Measurements from ENCODE around the gene CAMSAP1.
"Not testable (repeated sequence)": the region's sequence is repeated elsewhere in the genome, so short reads cannot be mapped to it uniquely, and the experiment has no call there.

Gene CAMSAP1

GRCh38 chr9:135920973-135921585 is 13.7 kb upstream of the CAMSAP1 start:
- DNase-seq (ENCODE audit: low read depth in 2 of 2) = no peak

DNA sequence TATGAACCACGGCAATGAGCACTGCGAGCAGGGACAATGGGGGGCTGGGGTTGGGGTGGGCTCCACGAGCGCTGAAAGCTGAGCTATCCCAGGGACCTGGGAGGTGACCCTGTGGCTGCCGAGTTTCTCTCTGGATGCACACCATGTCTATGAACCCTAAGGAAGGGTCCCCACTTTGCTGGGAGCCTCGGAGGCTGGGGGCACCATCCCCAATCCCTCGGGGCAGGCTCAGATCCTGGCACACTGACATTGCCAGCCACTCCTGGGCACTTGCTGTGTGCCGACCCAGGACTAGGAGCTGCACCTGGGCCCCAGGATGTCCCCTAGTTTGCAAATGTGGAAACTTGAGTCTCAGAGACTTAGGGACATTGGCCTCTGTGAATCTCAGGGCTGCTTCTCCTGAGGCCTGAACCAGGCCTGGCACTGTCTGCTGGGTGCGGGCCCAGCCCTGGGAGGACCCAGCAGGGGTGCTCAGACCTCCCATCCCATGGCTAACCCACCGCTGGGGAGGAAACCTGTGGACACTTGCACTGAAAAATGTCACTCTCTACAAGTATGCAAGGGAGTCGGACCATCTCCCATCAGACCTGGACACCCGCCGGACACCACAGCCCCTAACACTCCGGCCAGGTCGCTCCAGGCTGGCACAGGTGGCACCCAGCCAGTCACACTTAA is 13.0 kb upstream of the CAMSAP1 start:
- no peak for DNase-seq (ENCODE audit: low read depth in 2 of 2)

- DNase-seq (ENCODE audit: low read depth in 2 of 2) = no peak
These were observed 12.1 kb upstream of the CAMSAP1 start for GRCh38 chr9:135919318-135919890.

GRCh38 chr9:135916227-135916626 is 8.9 kb upstream of the CAMSAP1 start:
- not testable (repeated sequence) for DNase-seq (ENCODE audit: low read depth in 2 of 2)

DNA sequence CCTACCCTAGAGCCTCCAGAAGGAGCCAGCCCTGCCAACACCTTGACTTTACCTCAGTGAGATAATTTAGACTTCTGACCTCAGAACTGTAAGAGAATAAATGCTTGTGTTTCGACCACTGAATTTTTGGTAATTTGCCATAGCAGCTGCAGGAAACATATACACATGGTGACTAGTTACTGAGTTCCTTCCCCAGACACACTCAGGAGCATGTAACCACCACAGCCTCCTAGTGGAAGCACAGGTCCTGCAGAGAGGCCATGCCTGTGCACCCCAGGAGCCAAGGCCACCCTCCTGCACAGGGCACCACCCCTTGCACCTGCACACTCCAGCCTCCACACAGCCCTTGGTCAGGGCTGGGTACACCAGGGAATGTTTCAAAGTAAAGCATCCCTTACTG is 7.6 kb upstream of the CAMSAP1 start:
- DNase-seq (ENCODE audit: low read depth in 2 of 2) = no peak

GRCh38 chr9:135911233-135911632 is 3.9 kb upstream of the CAMSAP1 start:
- not testable (repeated sequence) for DNase-seq (ENCODE audit: low read depth in 2 of 2)

DNA sequence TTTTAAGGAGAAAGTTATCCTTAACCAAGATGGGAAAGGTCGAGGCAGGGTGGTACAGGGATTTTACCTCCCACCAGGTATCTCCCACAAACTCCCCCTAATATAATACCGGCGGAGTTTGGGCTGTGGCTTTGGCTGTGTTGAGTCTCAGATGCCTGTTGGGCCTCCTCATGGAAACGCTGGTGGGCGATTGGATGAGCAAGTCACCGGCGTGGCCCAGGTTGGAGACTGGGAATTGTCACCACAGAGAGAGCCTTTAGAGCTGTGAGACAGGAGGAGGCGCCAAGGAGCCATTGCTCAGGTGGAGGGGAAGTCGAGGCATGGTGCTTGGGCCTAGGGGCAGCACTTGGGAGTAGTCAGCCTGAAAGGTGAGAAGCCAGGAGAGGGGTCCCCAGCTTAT is 3.4 kb upstream of the CAMSAP1 start:
- DNase-seq (ENCODE audit: low read depth in 2 of 2) = no peak

- DNase-seq (ENCODE audit: low read depth in 2 of 2) = no peak
These were observed 2.9 kb upstream of the CAMSAP1 start for GRCh38 chr9:135910216-135910615.

- DNase-seq (ENCODE audit: low read depth in 2 of 2) = no peak
These were observed 2.0 kb upstream of the CAMSAP1 start for GRCh38 chr9:135909371-135909770.

DNA sequence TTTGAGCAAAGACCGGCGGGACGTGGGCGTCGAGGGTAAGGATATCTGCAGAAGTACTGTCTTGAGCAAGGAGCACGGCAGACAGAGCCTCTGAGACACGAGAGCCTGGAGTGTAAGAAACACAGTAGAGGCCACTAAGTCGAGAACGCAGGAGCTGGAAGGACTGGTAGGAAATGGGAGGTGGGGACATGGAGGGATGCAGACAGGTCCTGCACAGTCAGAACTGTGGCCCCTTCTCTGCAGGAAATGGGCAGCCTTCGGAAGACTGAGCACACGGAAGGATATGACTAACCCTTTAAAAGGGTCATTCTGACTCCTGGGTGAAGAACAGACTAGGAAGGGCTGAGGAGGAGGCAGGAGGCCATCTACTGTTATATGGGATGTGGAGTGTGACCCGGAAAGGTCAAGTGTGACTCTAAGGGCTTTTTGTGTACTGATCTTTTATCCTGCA is 1.4 kb upstream of the CAMSAP1 start:
- no peak for DNase-seq (ENCODE audit: low read depth in 2 of 2)

GRCh38 chr9:135908093-135908753 is 877 bp upstream of the CAMSAP1 start:
- no peak for DNase-seq (ENCODE audit: low read depth in 2 of 2)

DNA sequence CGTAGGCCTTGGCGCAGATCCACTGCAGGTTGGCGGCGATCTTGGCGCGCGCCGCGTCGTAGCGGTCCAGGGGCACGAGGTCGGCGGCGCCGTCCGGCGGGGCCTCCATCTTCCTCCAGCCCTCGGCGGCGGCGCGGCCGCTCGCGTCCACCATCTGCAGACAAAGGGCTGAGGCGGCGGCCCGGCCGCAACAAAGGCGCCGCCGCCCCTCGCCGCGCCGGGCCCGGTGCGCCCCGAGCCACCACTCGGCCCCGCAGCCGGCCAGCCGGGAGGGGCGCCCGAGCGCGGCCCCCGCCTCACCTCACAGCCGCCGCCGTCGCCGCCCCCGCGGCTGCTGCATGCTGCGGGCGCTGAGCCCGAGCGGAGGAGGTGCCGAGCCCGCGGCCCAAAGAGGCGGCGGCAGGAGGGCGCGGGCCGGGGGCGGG is 328 bp downstream of the CAMSAP1 start:
- no peak for DNase-seq (ENCODE audit: low read depth in 2 of 2)

DNA sequence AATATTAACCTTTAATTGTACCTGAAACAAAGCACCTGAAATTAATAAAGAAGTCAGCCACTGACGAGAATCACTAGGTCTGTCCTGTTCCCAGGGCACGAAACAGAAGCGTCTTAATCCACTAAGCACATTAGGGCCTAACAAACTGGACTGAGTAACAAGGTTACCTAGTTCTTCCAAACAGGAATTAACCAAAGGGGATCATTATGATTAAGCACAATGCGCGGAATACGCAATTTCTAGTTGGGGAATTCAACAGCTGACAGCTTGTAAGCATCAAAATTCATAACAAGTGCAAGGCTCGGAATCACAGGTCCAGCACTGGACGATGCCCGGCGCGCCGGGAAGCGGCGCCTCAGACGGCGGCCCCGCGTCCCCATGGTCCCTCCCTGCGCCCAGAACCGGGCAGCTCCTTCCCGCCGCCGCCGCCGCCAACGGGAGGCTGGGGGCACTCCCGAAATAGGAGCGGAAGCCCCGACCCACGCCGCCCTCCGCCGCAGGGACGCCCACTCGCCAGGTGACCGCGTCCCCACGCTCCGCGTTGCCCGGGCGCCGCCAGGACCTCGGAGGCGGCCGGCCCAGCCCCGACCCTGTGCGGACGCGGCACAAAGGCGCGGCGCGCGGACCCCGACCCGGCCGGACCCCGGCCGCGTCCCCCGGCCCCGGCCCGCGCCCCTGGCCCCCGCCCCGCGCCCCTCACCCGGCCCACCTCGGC is 898 bp downstream of the CAMSAP1 start:
- DNase-seq (ENCODE audit: low read depth in 2 of 2) = no peak

DNA sequence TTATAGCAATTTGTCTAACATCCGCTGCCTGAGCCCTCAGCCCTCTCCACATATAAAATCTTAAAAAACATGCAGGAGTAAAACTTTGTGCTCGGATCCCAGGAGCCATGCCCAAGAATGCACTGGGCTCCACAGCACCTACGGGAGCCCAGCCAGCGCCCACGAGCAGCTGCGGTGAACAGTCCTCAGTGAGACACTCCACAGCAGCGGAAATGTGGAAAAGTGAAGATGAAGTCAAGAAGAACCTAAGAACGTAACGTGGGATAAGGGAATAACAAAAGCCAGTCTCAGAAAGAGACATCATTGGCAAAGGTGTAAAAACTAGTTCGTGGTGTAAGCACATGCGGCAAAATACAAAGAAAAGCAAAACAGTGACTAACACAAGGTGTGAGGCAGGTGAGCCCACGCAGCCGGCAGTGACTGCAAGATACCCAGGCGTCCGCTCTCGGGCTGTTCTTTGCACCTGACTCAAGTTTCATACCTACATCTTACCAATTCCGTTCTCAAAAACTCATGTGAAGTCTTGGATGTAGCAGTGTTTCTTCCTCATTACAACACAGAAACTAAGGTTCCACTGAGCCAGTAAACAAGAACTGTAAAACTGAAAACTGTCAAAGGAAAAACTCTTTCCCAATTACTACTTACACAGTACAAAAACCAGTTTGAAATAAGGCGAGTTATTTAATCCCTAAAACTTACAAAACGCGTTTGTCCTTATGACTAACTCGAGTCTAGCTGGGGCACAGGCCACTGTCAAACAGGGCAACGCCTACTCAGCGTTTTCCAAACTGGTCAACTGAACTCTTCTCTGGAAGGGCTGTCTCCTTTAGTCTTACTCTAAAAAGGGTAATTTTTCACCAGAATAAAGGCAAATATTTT is 1.7 kb downstream of the CAMSAP1 start:
- peak; percentile 36 to 53 for DNase-seq (ENCODE audit: low read depth in 2 of 2)

DNA sequence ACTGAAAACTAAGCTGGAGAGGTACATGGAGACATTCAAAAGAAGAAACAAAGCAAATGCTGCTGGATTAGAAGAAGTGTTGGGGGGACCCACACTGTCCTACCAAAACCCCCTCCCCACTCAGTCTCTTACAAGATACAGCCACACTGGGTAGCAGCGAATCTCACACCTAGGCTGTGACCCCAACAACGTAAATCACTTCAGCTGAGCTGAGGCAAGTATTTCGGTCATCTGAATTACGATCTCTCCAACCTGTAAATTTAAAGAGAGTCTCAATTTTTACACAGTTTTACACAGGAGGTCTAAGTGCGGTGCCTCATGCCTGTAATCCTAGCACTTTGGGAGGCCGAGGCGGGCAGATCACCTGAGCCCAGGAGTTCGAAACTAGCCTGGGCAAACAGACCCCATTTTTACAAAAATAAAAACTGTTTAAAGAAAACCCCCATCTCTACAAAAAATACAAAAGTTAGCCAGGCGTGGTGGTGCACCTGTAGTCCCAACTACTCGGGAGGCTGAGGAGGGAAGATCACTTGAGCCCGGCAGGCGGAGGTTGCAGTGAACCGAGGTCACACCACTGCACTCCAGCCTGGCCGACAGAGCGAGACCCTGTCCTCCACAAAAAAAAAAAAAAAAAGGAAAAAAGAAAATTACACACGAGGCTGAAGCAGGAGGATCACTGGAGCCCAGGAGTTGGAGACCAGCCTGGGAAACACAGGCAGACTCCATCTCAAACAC is 3.4 kb downstream of the CAMSAP1 start:
- no peak for DNase-seq (ENCODE audit: low read depth in 2 of 2)

GRCh38 chr9:135903358-135903656 is 4.0 kb downstream of the CAMSAP1 start:
- no peak for DNase-seq (ENCODE audit: low read depth in 2 of 2)

- no peak for DNase-seq (ENCODE audit: low read depth in 2 of 2)
These were observed 4.5 kb downstream of the CAMSAP1 start for GRCh38 chr9:135902655-135903357.

DNA sequence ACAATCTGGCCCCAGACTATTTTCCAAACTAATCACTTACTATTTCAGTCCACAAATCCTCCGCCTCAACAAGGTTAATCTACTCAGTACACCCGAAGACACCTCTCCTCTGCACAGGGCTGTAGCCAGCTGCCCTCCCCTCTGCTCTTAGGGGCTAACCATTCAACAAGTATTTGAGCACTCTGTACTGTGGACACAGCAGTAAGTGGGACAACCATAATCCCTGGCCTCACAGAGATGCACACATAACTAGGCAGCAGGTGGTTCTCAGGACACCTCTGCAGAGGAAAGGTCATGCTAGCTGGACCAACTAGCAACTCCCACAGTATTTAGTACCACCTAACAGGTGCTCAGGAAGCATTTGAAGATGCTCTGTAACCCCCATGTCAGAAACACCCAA is 5.5 kb downstream of the CAMSAP1 start:
- DNase-seq (ENCODE audit: low read depth in 2 of 2) = no peak

GRCh38 chr9:135901031-135901758 is 6.2 kb downstream of the CAMSAP1 start:
- no peak for DNase-seq (ENCODE audit: low read depth in 2 of 2)

Data from stimulated activated CD8-positive, alpha-beta memory T cell treated with anti-CD3 and anti-CD28 coated beads, Interleukin-15, amount 100 ng/mL, for 4 hours (primary cell).